ENCODE measurements around the gene SCNN1B. TPM values are rescaled to one million over a fixed set of nuclear protein-coding genes. Genes with fewer than 3 reads are reported as not detected.
"Not testable (repeated sequence)": the region's sequence is repeated elsewhere in the genome, so short reads cannot be mapped to it uniquely, and the experiment has no call there.

Gene SCNN1B
- total RNA-seq, 2 experiments from 2014 or later: not detected

DNA sequence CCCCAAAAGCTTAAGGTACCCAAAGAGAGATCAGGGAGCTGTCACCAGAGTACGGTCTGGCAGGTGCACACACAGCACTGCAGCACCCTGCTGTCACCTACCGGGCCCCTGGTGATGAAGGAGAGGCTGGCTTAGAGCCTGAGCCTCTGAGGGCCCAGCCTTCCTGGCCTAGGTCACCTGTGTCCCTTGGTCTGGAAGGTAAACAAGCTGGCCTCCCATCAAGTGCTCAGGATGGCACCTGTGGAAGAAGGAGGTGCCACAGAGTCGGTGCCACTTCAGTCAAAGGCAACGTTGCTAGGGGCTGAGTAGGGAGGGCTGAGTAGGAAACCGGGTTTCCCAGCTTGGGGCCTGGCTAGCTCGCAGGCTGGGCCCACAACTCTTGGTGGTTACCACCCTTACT lies 80.2 kb downstream of the SCNN1B start:
- DNase-seq (no peak), ATAC-seq (no peak)
- H3K27ac Mint-ChIP-seq: no peak overlapping the region
- ChIA-PET CTCF (no interaction called here), POLR2A (no interaction called here)
- no peaks in the 10 kb centered on the region for H3K4me1 Mint-ChIP-seq (ENCODE audit: low read depth)
- H3K4me3 Mint-ChIP-seq: no peak overlapping the region
- no peaks in the 10 kb centered on the region for H3K9me3 Mint-ChIP-seq (ENCODE audit: insufficient read depth)
- no peaks in the 10 kb centered on the region for H3K36me3 Mint-ChIP-seq (ENCODE audit: low read depth)
- no peaks in the 10 kb centered on the region for H3K27me3 Mint-ChIP-seq (ENCODE audit: low read depth)

- POLR2A ChIA-PET: no interaction called here
- Mint-ChIP-seq H3K4me3 (no peak overlapping the region), H3K27ac (no peak overlapping the region), H3K36me3 (ENCODE audit: low read depth) (no peaks in the 10 kb centered on the region), H3K27me3 (ENCODE audit: low read depth) (no peaks in the 10 kb centered on the region), H3K4me1 (ENCODE audit: low read depth) (no peaks in the 10 kb centered on the region), H3K9me3 (ENCODE audit: insufficient read depth) (no peaks in the 10 kb centered on the region)
- ATAC-seq (no peak), DNase-seq (no peak)
- CTCF ChIA-PET: no interaction called here
These were observed 81.8 kb downstream of the SCNN1B start for GRCh38 chr16:23383881-23384280.

DNA sequence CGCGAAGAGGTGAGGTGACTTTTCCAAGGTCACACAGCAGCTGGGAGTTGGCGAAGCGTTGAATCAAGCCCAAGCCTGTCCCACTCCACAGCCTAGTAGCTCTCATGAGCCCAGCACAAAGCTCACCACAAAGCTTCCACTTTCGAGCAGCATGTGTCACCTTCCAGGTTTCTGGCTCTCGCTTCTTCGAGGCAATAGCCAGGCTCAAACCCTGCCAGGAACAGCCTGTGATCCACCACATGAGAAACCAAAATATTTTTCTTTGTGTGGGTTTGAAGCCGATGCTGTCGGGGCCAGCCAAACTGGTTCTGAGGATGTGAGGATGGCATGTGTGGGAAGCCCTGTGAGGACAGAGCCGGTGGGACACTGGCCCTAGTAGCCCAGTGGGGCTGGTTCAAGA lies 82.8 kb downstream of the SCNN1B start:
- Mint-ChIP-seq H3K36me3 (ENCODE audit: low read depth) (peaks cover 2% of the 10 kb centered on the region), H3K4me3 (no peak overlapping the region), H3K4me1 (ENCODE audit: low read depth) (no peaks in the 10 kb centered on the region), H3K27me3 (ENCODE audit: low read depth) (no peaks in the 10 kb centered on the region), H3K27ac (no peak overlapping the region), H3K9me3 (ENCODE audit: insufficient read depth) (no peaks in the 10 kb centered on the region)
- ChIA-PET CTCF (no interaction called here), POLR2A (no interaction called here)
- ATAC-seq (no peak), DNase-seq (no peak)

GRCh38 chr16:23385441-23385840 lies 83.3 kb downstream of the SCNN1B start:
- Mint-ChIP-seq H3K27ac (no peak overlapping the region), H3K36me3 (ENCODE audit: low read depth) (peaks cover 2% of the 10 kb centered on the region), H3K4me3 (no peak overlapping the region), H3K27me3 (ENCODE audit: low read depth) (no peaks in the 10 kb centered on the region), H3K9me3 (ENCODE audit: insufficient read depth) (no peaks in the 10 kb centered on the region), H3K4me1 (ENCODE audit: low read depth) (no peaks in the 10 kb centered on the region)
- POLR2A ChIA-PET: no interaction called here
- no peak for ATAC-seq
- CTCF ChIA-PET: no interaction called here
- DNase-seq: no peak

DNA sequence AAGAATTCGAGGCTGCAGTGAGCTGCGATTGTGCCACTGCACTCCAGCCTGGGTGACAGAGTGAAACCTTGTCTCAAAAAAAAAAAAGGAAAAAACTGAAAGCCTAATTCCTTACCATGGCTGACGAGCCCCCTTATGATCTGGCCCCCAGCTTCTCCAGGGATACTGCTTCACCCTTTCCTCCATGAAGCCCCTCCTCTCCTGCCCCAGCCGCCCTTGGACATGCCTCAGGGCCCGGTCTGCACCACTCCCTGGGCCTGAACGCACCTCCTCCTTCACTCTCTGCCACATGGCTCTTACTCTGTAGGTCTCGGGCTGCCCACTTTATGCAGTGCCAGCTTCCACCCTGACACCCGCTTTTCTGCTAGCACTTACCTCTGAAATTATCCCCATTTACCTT lies 85.6 kb downstream of the SCNN1B start:
- ChIA-PET POLR2A (no interaction called here), CTCF (no interaction called here)
- ATAC-seq (no peak), DNase-seq (no peak)
- no peak overlapping the region for H3K27ac Mint-ChIP-seq
- H3K4me1 Mint-ChIP-seq (ENCODE audit: low read depth): no peaks in the 10 kb centered on the region
- no peaks in the 10 kb centered on the region for H3K27me3 Mint-ChIP-seq (ENCODE audit: low read depth)
- peaks cover 5% of the 10 kb centered on the region for H3K36me3 Mint-ChIP-seq (ENCODE audit: low read depth)
- no peaks in the 10 kb centered on the region for H3K9me3 Mint-ChIP-seq (ENCODE audit: insufficient read depth)
- H3K4me3 Mint-ChIP-seq: no peak overlapping the region

DNA sequence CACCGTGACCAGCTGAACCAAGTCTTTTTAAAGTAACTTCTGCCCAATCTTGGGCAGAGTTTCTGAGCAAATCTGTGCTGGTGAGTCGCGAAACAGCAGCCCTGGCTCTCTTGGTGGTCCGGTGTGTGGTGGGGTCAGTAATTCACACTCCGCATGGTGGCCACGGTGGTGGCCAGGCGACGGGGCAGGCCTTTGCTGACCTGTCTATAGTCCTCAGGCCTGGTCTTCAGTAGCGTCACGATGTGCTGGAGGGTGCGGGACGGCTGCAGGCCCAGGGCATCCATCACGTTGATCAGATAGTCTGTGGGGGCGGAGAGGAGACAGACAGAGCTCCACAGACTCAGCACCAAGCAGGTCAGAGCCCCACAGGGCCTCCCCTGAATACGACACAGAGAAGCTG lies 86.7 kb downstream of the SCNN1B start:
- no peaks in the 10 kb centered on the region for H3K9me3 Mint-ChIP-seq (ENCODE audit: insufficient read depth)
- no peak overlapping the region for H3K4me3 Mint-ChIP-seq
- H3K27me3 Mint-ChIP-seq (ENCODE audit: low read depth): no peaks in the 10 kb centered on the region
- no peak overlapping the region for H3K27ac Mint-ChIP-seq
- peaks cover 5% of the 10 kb centered on the region for H3K36me3 Mint-ChIP-seq (ENCODE audit: low read depth)
- ChIA-PET CTCF (no interaction called here), POLR2A (no interaction called here)
- no peak for ATAC-seq
- no peak for DNase-seq
- no peaks in the 10 kb centered on the region for H3K4me1 Mint-ChIP-seq (ENCODE audit: low read depth)

DNA sequence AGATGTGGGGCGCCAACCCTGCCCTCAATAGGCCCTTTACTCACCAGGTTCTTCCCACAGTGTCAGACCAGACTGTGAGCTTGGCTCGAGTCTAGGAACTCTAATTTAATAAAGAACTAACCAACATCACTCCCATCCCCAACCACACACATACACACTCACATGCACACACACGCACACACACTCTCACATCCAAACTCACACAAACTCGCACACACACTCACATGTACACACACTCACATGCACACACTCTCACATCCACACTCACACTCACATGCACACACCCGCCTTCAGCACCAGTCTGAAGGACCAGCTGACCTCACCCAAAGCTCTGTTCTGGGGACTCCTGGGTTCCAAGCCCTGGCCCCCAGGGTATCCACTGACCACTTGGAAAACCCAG lies 87.1 kb downstream of the SCNN1B start:
- no peak for ATAC-seq
- H3K9me3 Mint-ChIP-seq (ENCODE audit: insufficient read depth): no peaks in the 10 kb centered on the region
- no peak for DNase-seq
- ChIA-PET CTCF (no interaction called here), POLR2A (no interaction called here)
- peaks cover 5% of the 10 kb centered on the region for H3K36me3 Mint-ChIP-seq (ENCODE audit: low read depth)
- no peaks in the 10 kb centered on the region for H3K4me1 Mint-ChIP-seq (ENCODE audit: low read depth)
- no peaks in the 10 kb centered on the region for H3K27me3 Mint-ChIP-seq (ENCODE audit: low read depth)
- H3K27ac Mint-ChIP-seq: no peak overlapping the region
- H3K4me3 Mint-ChIP-seq: no peak overlapping the region

DNA sequence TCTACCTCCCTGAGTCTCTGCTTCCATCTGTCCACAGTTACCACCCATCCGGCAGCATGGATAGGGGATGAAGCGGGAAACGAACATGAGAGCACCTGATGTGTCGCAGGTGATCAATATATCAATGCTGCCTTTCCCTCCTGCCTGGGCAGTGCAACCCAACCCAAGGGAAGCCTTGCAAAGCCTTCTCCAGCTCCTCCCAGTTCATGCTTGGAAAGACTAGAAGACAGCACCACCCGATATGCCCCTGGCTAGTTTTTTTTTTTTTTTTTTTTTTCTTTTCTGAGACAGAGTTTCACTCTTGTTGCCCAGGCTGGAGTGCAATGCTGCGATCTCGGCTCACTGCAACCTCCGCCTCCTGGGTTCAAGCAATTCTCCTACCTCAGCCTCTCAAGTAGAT lies 87.8 kb downstream of the SCNN1B start:
- H3K27me3 Mint-ChIP-seq (ENCODE audit: low read depth); POLR2A ChIA-PET; ATAC-seq; CTCF ChIA-PET; H3K4me3 Mint-ChIP-seq; DNase-seq; H3K36me3 Mint-ChIP-seq (ENCODE audit: low read depth); H3K4me1 Mint-ChIP-seq (ENCODE audit: low read depth); H3K9me3 Mint-ChIP-seq (ENCODE audit: insufficient read depth); H3K27ac Mint-ChIP-seq: not testable (repeated sequence)

DNA sequence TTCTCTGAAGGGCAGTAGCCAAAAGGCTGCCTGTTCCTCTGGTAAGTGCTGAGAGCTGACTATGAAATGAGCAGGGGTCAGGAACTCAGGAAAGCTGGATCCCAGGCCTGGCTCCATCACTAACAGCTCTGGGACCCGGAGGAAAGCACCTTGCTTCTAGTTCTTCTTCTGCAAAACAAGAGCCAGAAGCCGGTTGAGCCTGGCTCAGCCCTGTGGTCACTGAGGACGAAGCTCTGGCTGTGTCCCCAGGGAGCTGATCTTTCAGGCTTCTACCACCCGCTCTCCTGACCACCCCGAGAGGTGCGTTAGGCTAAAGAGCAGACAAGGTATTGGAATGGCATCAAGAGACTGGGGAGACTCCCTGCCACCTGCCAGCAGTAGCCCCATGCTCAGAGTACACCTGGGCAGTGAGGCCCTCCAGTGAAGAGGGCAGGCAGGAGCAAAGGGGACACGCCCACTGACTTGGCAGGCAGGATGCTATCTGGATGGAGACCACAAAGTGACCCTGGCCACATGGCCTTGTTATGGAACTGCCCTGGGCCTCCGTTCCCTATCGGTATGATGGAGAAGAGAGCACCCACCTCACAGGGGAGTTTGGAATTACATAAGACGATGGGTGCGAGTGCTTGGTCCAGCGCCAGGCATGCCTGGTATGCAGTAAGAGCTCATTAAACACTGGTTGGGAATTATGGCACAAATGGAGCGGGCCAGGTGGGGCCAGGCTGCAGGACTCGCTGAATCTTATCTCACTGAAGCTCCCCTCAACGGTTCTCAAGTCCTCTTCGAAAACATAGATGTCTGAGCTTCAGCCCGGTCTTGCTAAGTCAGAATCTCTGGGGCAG lies 89.5 kb downstream of the SCNN1B start:
- CTCF ChIA-PET: interaction anchor here (1.9 kb wide), 1 partner anchor 44 kb away, joined by 5 read pairs; no protein-coding TSS in a partner anchor
- peaks cover 5% of the 10 kb centered on the region for H3K36me3 Mint-ChIP-seq (ENCODE audit: low read depth)
- POLR2A ChIA-PET: interaction anchor here (0.6 kb wide), 1 partner anchor 34 kb away, joined by 3 read pairs; no protein-coding TSS in a partner anchor

GRCh38 chr16:23392223-23392600 lies 90.1 kb downstream of the SCNN1B start:
- no peaks in the 10 kb centered on the region for H3K9me3 Mint-ChIP-seq (ENCODE audit: insufficient read depth)
- ChIA-PET POLR2A (interaction anchor here (0.6 kb wide), 1 partner anchor 34 kb away, joined by 3 read pairs; no protein-coding TSS in a partner anchor), CTCF (interaction anchor here (1.9 kb wide), 1 partner anchor 43 kb away, joined by 5 read pairs; no protein-coding TSS in a partner anchor)
- H3K4me3 Mint-ChIP-seq: no peak overlapping the region
- ATAC-seq (no peak), DNase-seq (no peak)
- H3K27ac Mint-ChIP-seq: no peak overlapping the region
- H3K4me1 Mint-ChIP-seq (ENCODE audit: low read depth): no peaks in the 10 kb centered on the region
- H3K36me3 Mint-ChIP-seq (ENCODE audit: low read depth): peaks cover 5% of the 10 kb centered on the region
- no peaks in the 10 kb centered on the region for H3K27me3 Mint-ChIP-seq (ENCODE audit: low read depth)

More for the DNA sequence above, 89.5 kb downstream of the SCNN1B start:
- no peak for ATAC-seq
- no peak for DNase-seq
- no peaks in the 10 kb centered on the region for H3K4me1 Mint-ChIP-seq (ENCODE audit: low read depth)
- H3K9me3 Mint-ChIP-seq (ENCODE audit: insufficient read depth): no peaks in the 10 kb centered on the region
- H3K4me3 Mint-ChIP-seq: no peak overlapping the region
- no peak overlapping the region for H3K27ac Mint-ChIP-seq
- H3K27me3 Mint-ChIP-seq (ENCODE audit: low read depth): no peaks in the 10 kb centered on the region

GRCh38 chr16:23394141-23394831 lies 92.2 kb downstream of the SCNN1B start:
- Mint-ChIP-seq H3K36me3 (ENCODE audit: low read depth) (peaks cover 7% of the 10 kb centered on the region), H3K27ac (no peak overlapping the region), H3K9me3 (ENCODE audit: insufficient read depth) (no peaks in the 10 kb centered on the region), H3K4me1 (ENCODE audit: low read depth) (no peaks in the 10 kb centered on the region), H3K4me3 (no peak overlapping the region), H3K27me3 (ENCODE audit: low read depth) (no peaks in the 10 kb centered on the region)
- ChIA-PET CTCF (no interaction called here), POLR2A (no interaction called here)
- DNase-seq (no peak), ATAC-seq (no peak)

- DNase-seq: no peak
- Mint-ChIP-seq H3K4me3 (no peak overlapping the region), H3K27ac (no peak overlapping the region), H3K9me3 (ENCODE audit: insufficient read depth) (no peaks in the 10 kb centered on the region), H3K36me3 (ENCODE audit: low read depth) (peaks cover 11% of the 10 kb centered on the region), H3K27me3 (ENCODE audit: low read depth) (no peaks in the 10 kb centered on the region), H3K4me1 (ENCODE audit: low read depth) (no peaks in the 10 kb centered on the region)
- ChIA-PET CTCF (no interaction called here), POLR2A (no interaction called here)
- no peak for ATAC-seq
These were observed 93.6 kb downstream of the SCNN1B start for GRCh38 chr16:23395732-23396131.
